ENCODE data around the gene HEXB. TPM values are rescaled to one million over a fixed set of nuclear protein-coding genes. Genes with fewer than 3 reads are reported as not detected.

The HEXB gene
- total and polyA plus RNA-seq, 2 of the 13 experiments (the other 11 are each of a cell fraction or from before 2014, with no cell fraction given) = 100 to 104 TPM

DNA sequence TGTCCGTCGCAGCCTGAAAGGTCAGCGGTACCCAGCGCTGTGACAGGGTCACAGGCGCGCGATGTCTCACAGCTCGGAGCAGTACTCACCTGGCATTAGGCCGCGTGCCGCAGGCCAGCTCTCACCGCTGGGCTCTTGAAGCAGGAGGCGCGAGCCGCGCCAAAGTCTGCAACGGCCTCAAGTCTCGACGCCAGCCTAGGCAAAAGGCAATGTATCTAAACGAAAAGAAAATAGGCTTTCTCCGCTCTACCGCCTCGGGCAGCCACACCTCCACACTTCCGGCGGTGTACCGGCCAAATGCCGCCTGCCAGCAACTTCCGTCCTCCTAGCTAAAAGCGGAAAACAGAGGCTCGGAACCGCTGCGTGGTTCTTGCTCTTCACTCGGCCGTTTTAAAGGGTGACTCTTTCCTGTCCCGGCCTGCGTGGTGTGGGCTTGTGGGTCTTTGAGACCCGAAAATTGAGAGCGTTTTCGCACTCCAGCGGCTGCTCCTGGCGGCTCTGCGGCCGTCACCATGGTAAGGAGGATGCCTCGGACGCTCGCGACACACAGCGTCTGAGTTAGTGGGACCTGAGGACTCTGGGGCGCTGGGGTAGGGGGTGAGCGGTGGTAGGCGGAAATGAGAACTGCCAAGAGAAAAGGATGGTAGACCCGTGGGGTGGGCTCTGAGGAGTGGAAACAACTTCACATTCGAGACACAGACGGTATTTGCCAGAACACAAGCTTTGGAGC is 82.0 kb downstream of the HEXB start, which contains the start of the genes GFM2 and NSA2 (continued):
- TF ChIP-seq, protein P1, sequence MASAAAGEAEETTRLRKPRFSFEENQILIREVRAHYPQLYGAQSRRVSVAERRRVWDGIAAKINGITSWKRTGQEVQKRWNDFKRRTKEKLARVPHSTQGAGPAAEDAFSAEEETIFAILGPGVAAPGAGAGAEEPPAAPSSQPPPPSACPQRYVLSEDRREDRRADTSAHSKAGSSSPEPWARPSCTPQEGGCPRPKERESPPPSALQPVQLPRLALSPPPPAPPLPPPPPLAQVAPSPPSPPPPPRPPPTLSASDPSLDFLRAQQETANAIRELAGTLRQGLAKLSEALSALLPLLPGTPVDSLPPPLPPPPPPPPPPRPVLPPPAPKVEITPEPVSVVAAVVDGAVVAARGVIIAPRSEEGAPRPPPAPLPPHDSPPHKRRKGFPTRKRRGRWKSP (CRISPR knock-in tag; IDR thresholded peaks at IDR 0.05) = peak; percentile 77; the same call in 1 of the 2 replicates
- TF ChIP-seq ZNF672 (CRISPR knock-in tag; IDR thresholded peaks at IDR 0.05) (0 out of 2 replicates have a peak, but pooled peaks have one; percentile 44), ZBTB7B (CRISPR knock-in tag; IDR thresholded peaks at IDR 0.05) (no peak), ISX (CRISPR knock-in tag; conservative IDR thresholded peaks at IDR 0.05) (peak; percentile 35; the same call in 1 of the 2 replicates), KLF12 (CRISPR knock-in tag; IDR thresholded peaks at IDR 0.05; ENCODE audit: borderline replicate concordance) (peak; percentile 91), XBP1 (CRISPR knock-in tag; IDR thresholded peaks at IDR 0.05) (no peak), ZNF652 (CRISPR knock-in tag; IDR thresholded peaks at IDR 0.05; ENCODE audit: borderline replicate concordance, low read depth) (peak; percentile 36; the same call in 1 of the 2 replicates)
- TF ChIP-seq, protein P2, sequence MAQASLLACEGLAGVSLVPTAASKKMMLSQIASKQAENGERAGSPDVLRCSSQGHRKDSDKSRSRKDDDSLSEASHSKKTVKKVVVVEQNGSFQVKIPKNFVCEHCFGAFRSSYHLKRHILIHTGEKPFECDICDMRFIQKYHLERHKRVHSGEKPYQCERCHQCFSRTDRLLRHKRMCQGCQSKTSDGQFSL (CRISPR knock-in tag; IDR thresholded peaks at IDR 0.05) = peak; percentile 50; the same call in 1 of the 2 replicates
- TF ChIP-seq, protein P3, sequence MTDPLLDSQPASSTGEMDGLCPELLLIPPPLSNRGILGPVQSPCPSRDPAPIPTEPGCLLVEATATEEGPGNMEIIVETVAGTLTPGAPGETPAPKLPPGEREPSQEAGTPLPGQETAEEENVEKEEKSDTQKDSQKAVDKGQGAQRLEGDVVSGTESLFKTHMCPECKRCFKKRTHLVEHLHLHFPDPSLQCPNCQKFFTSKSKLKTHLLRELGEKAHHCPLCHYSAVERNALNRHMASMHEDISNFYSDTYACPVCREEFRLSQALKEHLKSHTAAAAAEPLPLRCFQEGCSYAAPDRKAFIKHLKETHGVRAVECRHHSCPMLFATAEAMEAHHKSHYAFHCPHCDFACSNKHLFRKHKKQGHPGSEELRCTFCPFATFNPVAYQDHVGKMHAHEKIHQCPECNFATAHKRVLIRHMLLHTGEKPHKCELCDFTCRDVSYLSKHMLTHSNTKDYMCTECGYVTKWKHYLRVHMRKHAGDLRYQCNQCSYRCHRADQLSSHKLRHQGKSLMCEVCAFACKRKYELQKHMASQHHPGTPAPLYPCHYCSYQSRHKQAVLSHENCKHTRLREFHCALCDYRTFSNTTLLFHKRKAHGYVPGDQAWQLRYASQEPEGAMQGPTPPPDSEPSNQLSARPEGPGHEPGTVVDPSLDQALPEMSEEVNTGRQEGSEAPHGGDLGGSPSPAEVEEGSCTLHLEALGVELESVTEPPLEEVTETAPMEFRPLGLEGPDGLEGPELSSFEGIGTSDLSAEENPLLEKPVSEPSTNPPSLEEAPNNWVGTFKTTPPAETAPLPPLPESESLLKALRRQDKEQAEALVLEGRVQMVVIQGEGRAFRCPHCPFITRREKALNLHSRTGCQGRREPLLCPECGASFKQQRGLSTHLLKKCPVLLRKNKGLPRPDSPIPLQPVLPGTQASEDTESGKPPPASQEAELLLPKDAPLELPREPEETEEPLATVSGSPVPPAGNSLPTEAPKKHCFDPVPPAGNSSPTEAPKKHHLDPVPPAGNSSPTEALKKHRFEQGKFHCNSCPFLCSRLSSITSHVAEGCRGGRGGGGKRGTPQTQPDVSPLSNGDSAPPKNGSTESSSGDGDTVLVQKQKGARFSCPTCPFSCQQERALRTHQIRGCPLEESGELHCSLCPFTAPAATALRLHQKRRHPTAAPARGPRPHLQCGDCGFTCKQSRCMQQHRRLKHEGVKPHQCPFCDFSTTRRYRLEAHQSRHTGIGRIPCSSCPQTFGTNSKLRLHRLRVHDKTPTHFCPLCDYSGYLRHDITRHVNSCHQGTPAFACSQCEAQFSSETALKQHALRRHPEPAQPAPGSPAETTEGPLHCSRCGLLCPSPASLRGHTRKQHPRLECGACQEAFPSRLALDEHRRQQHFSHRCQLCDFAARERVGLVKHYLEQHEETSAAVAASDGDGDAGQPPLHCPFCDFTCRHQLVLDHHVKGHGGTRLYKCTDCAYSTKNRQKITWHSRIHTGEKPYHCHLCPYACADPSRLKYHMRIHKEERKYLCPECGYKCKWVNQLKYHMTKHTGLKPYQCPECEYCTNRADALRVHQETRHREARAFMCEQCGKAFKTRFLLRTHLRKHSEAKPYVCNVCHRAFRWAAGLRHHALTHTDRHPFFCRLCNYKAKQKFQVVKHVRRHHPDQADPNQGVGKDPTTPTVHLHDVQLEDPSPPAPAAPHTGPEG (CRISPR knock-in tag; IDR thresholded peaks at IDR 0.05) = peak; percentile 82
- TF ChIP-seq, protein P4, sequence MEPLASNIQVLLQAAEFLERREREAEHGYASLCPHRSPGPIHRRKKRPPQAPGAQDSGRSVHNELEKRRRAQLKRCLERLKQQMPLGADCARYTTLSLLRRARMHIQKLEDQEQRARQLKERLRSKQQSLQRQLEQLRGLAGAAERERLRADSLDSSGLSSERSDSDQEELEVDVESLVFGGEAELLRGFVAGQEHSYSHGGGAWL (CRISPR knock-in tag; IDR thresholded peaks at IDR 0.05) = peak; percentile 64; the same call in 1 of the 2 replicates
- TF ChIP-seq, protein P5, sequence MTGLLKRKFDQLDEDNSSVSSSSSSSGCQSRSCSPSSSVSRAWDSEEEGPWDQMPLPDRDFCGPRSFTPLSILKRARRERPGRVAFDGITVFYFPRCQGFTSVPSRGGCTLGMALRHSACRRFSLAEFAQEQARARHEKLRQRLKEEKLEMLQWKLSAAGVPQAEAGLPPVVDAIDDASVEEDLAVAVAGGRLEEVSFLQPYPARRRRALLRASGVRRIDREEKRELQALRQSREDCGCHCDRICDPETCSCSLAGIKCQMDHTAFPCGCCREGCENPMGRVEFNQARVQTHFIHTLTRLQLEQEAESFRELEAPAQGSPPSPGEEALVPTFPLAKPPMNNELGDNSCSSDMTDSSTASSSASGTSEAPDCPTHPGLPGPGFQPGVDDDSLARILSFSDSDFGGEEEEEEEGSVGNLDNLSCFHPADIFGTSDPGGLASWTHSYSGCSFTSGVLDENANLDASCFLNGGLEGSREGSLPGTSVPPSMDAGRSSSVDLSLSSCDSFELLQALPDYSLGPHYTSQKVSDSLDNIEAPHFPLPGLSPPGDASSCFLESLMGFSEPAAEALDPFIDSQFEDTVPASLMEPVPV (CRISPR knock-in tag; IDR thresholded peaks at IDR 0.05) = peak; percentile 89
- TF ChIP-seq, protein P6, sequence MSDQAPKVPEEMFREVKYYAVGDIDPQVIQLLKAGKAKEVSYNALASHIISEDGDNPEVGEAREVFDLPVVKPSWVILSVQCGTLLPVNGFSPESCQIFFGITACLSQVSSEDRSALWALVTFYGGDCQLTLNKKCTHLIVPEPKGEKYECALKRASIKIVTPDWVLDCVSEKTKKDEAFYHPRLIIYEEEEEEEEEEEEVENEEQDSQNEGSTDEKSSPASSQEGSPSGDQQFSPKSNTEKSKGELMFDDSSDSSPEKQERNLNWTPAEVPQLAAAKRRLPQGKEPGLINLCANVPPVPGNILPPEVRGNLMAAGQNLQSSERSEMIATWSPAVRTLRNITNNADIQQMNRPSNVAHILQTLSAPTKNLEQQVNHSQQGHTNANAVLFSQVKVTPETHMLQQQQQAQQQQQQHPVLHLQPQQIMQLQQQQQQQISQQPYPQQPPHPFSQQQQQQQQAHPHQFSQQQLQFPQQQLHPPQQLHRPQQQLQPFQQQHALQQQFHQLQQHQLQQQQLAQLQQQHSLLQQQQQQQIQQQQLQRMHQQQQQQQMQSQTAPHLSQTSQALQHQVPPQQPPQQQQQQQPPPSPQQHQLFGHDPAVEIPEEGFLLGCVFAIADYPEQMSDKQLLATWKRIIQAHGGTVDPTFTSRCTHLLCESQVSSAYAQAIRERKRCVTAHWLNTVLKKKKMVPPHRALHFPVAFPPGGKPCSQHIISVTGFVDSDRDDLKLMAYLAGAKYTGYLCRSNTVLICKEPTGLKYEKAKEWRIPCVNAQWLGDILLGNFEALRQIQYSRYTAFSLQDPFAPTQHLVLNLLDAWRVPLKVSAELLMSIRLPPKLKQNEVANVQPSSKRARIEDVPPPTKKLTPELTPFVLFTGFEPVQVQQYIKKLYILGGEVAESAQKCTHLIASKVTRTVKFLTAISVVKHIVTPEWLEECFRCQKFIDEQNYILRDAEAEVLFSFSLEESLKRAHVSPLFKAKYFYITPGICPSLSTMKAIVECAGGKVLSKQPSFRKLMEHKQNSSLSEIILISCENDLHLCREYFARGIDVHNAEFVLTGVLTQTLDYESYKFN (CRISPR knock-in tag; conservative IDR thresholded peaks at IDR 0.05) = peak; percentile 46

All from HepG2 (cell line).